A673 (cell line): ENCODE measurements around the gene RASD2. TPM values are rescaled to one million over a fixed set of nuclear protein-coding genes. Genes with fewer than 3 reads are reported as not detected.
A peak's percentile ranks its signal among the peaks of the same experiment; 100 is the strongest.
"Not testable (repeated sequence)": the region's sequence is repeated elsewhere in the genome, so short reads cannot be mapped to it uniquely, and the experiment has no call there.

ENCODE experiments used
- Bru-seq: library from RNA; stranded (reverse); fragments of 400-500 nt; gene quantifications from one replicate; lab custom pipeline; 2021; lab: Mats Ljungman, UMichigan
- BruChase-seq, 2 experiments: library from RNA; stranded (reverse); fragments of 400-500 nt; gene quantifications; one replicate each; lab custom pipeline; 2021; lab: Mats Ljungman, UMichigan
- BruUV-seq: library from RNA; stranded (reverse); fragments of 400-500 nt; replicated peaks from 2 replicates; lab custom pipeline; 2021; lab: Mats Ljungman, UMichigan
- CTCF ChIA-PET: fragments of 300-600 bp; sonication (Branson Sonifier 250); formaldehyde crosslinking; loops from one replicate; lab custom pipeline; 2022; ENCODE audit warnings: antibody characterized with exemption; lab: Charles Lee
- POLR2A ChIA-PET: fragments of 300-600 bp; sonication (Branson Sonifier 250); formaldehyde crosslinking; loops from one replicate; lab custom pipeline; 2022; ENCODE audit warnings: antibody characterized with exemption; ENCODE audit not compliant: low non-redundant PET; lab: Charles Lee
- DNase-seq: peaks from one replicate; pipeline ENCODE4 v3.0.0-alpha.2; 2015; ENCODE audit warnings: low spot score
- H3K27ac ChIP-seq: fragments of 200-600 bp; sonication (generic); 2 replicates; pipeline ENCODE4 v1.5.1; 2016; ENCODE audit warnings: mixed run types, low read depth, mild to moderate bottlenecking, mixed read lengths, antibody characterized with exemption, low read length; ENCODE audit not compliant: poor library complexity, severe bottlenecking
- H3K27me3 ChIP-seq: fragments of 200-600 bp; sonication (generic); replicated peaks from 2 replicates; pipeline ENCODE4 v1.6.1; 2017; ENCODE audit warnings: mixed run types, low read depth, mild to moderate bottlenecking, mixed read lengths, antibody characterized with exemption, low read length; ENCODE audit not compliant: insufficient read depth, poor library complexity
- H3K36me3 ChIP-seq: fragments of 200-600 bp; sonication (generic); 2 replicates; pipeline ENCODE4 v1.6.1; 2016; ENCODE audit warnings: mixed run types, mild to moderate bottlenecking, mixed read lengths, antibody characterized with exemption, low read length; ENCODE audit not compliant: insufficient read depth, poor library complexity, severe bottlenecking
- H3K4me1 ChIP-seq: fragments of 200-600 bp; sonication (generic); 2 replicates; pipeline ENCODE4 v1.6.1; 2017; ENCODE audit warnings: mixed run types, mild to moderate bottlenecking, mixed read lengths, antibody characterized with exemption, low read length; ENCODE audit not compliant: insufficient read depth, poor library complexity, severe bottlenecking
- H3K4me3 ChIP-seq: fragments of 200-600 bp; sonication (generic); 2 replicates; pipeline ENCODE4 v1.5.1; 2016; ENCODE audit warnings: low read depth, mixed run types, mild to moderate bottlenecking, mixed read lengths, low read length; ENCODE audit not compliant: poor library complexity, severe bottlenecking
- H3K9me3 ChIP-seq: fragments of 200-600 bp; sonication (generic); 2 replicates; pipeline ENCODE4 v1.6.1; 2016; ENCODE audit warnings: mixed run types, low read depth, mild to moderate bottlenecking, mixed read lengths, antibody characterized with exemption, low read length; ENCODE audit not compliant: poor library complexity, severe bottlenecking
- EZH2 ChIP-seq: fragments of 200-600 bp; sonication (generic); IDR thresholded peaks from 2 replicates; pipeline ENCODE4 v1.6.1; 2017; ENCODE audit warnings: borderline replicate concordance, low read depth, mild to moderate bottlenecking, mixed read lengths, antibody characterized with exemption, low read length; ENCODE audit not compliant: poor library complexity, severe bottlenecking
- intact Hi-C: fragments of 100-400 bp; cut with micrococcal nuclease; formaldehyde crosslinking; loops from one replicate; pipeline ENCODE4 v1.10.0; 2022; ENCODE audit not compliant: unreplicated experiment
- long read RNA-seq: library from polyadenylated mRNA; stranded (forward); transcript quantifications from one replicate; pipeline ENCODE4 v2.0.0, GENCODE V29; 2022
- total RNA-seq: library from RNA; stranded (reverse); gene quantifications from 2 replicates; pipeline ENCODE4 v1.2.3, GENCODE V29; 2021
- TF ChIP-seq, protein P1 (sequence below): fragments of 300-800, 200-600 bp; sonication (generic); conservative IDR thresholded peaks from 2 replicates; pipeline ENCODE4 v1.5.1; 2017; ENCODE audit warnings: low read depth, mild to moderate bottlenecking, antibody characterized with exemption, low read length, moderate library complexity, mixed read lengths

RASD2 gene, protein sequence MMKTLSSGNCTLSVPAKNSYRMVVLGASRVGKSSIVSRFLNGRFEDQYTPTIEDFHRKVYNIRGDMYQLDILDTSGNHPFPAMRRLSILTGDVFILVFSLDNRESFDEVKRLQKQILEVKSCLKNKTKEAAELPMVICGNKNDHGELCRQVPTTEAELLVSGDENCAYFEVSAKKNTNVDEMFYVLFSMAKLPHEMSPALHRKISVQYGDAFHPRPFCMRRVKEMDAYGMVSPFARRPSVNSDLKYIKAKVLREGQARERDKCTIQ
- total RNA-seq (1.3 and 3.1 TPM in 2 replicates), Bru-seq, nascent RNA (percentile 28 among the genes with signal in this experiment), BruChase-seq, experiment 1, labeled RNA remaining after a 2-hour chase (percentile 36 among the genes with signal in this experiment), BruChase-seq, experiment 2, labeled RNA remaining after a 6-hour chase (percentile 28 among the genes with signal in this experiment)
- long read RNA-seq, partial matches to known transcripts, result 0 of 5 reads
- long read RNA-seq, other reads (novel, unspliced or antisense), result 3 of 5 reads

DNA sequence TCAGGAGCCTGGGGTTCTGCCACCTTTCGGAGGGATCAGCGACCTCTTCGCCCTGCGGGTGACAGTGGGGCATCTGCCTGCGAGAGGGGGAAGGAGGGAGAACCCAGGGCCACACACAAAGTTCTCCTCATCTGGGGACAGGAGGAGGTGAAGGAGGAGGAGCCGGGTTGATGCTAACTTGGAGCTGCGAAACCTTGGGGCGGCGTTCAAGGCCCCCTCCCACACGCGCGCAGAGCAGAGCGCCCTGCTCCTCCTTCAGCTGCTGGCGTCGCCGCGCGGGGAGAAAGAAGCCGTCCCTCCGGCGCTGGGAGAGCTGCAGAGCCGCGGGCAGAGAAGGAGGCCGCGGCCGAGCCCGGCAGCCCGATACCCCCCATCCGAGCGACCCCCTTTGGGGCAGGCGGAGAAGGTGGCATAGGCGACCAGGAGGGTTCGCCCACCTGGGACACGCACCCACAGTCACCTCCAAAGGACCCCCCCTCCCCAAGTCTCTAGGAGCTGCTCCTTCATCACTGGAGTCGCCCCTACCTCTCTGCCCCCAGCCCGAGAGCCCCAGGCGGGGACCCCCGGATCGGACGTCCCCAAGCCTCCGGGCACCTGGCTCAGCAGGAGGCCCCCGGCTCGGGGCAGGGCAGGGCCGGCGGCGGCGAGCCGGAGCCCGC lies at the start of gene RASD2:
Gene RASD2 (plus strand): TSS at position 237 of the 659 bp plus-strand sequence. CDS start 5,979 bp downstream, outside the sequence.
- Histone ChIP-seq H3K27me3 (no peaks in the 10 kb centered on the region), H3K9me3 (no peaks in the 10 kb centered on the region), H3K4me1 (peaks cover 45% of the 10 kb centered on the region), H3K4me3 (peak within 1 kb of the TSS; percentile 54), H3K36me3 (no peaks in the 10 kb centered on the region), H3K27ac (peak within 1 kb of the TSS; percentile 21)
- no peak for TF ChIP-seq EZH2
- TF ChIP-seq, protein P1, sequence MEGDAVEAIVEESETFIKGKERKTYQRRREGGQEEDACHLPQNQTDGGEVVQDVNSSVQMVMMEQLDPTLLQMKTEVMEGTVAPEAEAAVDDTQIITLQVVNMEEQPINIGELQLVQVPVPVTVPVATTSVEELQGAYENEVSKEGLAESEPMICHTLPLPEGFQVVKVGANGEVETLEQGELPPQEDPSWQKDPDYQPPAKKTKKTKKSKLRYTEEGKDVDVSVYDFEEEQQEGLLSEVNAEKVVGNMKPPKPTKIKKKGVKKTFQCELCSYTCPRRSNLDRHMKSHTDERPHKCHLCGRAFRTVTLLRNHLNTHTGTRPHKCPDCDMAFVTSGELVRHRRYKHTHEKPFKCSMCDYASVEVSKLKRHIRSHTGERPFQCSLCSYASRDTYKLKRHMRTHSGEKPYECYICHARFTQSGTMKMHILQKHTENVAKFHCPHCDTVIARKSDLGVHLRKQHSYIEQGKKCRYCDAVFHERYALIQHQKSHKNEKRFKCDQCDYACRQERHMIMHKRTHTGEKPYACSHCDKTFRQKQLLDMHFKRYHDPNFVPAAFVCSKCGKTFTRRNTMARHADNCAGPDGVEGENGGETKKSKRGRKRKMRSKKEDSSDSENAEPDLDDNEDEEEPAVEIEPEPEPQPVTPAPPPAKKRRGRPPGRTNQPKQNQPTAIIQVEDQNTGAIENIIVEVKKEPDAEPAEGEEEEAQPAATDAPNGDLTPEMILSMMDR, result no peak
- ChIA-PET POLR2A (no interaction called here), CTCF (interaction anchor here (0.6 to 1.2 kb wide), 3 partner anchors 16 to 72 kb away, joined by 3 to 7 read pairs (median 5); no protein-coding TSS in a partner anchor)
- peak; percentile 73 for DNase-seq
- BruUV-seq, result no TSS peak
- intact Hi-C loops, result no loop called here

GRCh38 chr22:35491061-35491907 lies 49.3 kb upstream of the RASD2 start:
- H3K27ac ChIP-seq, H3K9me3 ChIP-seq, intact Hi-C loops, H3K36me3 ChIP-seq, H3K4me3 ChIP-seq, POLR2A ChIA-PET, BruUV-seq, DNase-seq, H3K27me3 ChIP-seq, H3K4me1 ChIP-seq: not testable (repeated sequence)
- CTCF ChIA-PET, result interaction anchor here (0.5 kb wide), 1 partner anchor 25 kb away, joined by 4 read pairs; no protein-coding TSS in a partner anchor

DNA sequence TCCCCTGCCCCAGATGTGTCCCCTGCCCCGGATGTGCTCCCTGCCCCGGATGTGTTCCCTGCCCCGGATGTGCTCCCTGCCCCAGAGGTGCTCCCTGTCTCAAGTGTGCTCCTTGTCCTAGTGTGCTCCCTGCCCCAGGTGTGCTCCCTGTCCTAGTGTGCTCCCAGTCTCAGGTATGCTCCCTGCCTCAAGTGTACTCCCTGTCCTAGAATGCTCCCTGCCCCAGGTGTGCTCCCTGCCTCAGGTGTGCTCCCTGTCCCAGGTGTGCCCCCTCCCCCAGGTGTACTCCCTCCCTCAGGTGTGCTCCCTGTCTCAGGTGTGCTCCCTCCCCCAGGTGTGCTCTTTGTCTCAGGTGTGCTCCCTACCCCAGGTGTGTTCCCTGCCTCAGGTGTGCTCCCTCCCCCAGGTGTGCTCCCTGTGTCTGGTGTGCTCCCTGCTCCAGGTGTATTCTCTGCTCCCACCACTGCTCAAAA lies 48.7 kb upstream of the RASD2 start:
- H3K36me3 ChIP-seq, result no peaks in the 10 kb centered on the region
- no peak for TF ChIP-seq EZH2
- TF ChIP-seq, protein P1, result no peak
- H3K27ac ChIP-seq, result no peak overlapping the region
- no peaks in the 10 kb centered on the region for H3K9me3 ChIP-seq
- POLR2A ChIA-PET, result no interaction called here
- no peak for DNase-seq
- CTCF ChIA-PET, result no interaction called here
- H3K4me1 ChIP-seq, result no peaks in the 10 kb centered on the region
- H3K27me3 ChIP-seq, result no peaks in the 10 kb centered on the region
- intact Hi-C loops, result no loop called here
- H3K4me3 ChIP-seq, result no peak overlapping the region
- BruUV-seq, result no TSS peak
